Activated T-helper 1 cell treated with anti-CD3 and anti-CD28 coated beads, Interleukin-12 subunit alpha, Interleukin-12 subunit beta, Interleukin-2, Interleukin-4 antibody, amounts not matched to agents 30 ng/mL and 10 ng/mL and 1 ng/mL, durations not matched to agents 14 hours and 24 hours and 36 hours (primary cell): ENCODE data around the gene PCBP4. TPM values are rescaled to one million over a fixed set of nuclear protein-coding genes. Genes with fewer than 3 reads are reported as not detected.

ENCODE experiments used
- DNase-seq: peaks from one replicate; pipeline ENCODE4 v3.0.0; 2021; ENCODE audit warnings: low spot score
- H3K27ac Mint-ChIP-seq: one replicate; pipeline ENCODE4 v1.8.0; 2021; ENCODE audit warnings: mild to moderate bottlenecking, mixed read lengths
- H3K27me3 Mint-ChIP-seq: one replicate; pipeline ENCODE4 v1.8.0; 2022; ENCODE audit warnings: mild to moderate bottlenecking, moderate library complexity, mixed read lengths; ENCODE audit not compliant: insufficient read depth
- H3K36me3 Mint-ChIP-seq: one replicate; pipeline ENCODE4 v1.8.0; 2021; ENCODE audit warnings: low read depth, mixed read lengths
- H3K4me1 Mint-ChIP-seq: one replicate; pipeline ENCODE4 v1.8.0; 2021; ENCODE audit warnings: low read depth, mixed read lengths
- H3K4me3 Mint-ChIP-seq: one replicate; pipeline ENCODE4 v1.8.0; 2021; ENCODE audit warnings: mild to moderate bottlenecking, moderate library complexity, mixed read lengths
- H3K9me3 Mint-ChIP-seq: one replicate; pipeline ENCODE4 v1.8.0; 2021; ENCODE audit warnings: mixed read lengths
- intact Hi-C: fragments of 100-400 bp; cut with micrococcal nuclease; formaldehyde crosslinking; loops from one replicate; pipeline ENCODE4 v1.15.1; 2024
- total RNA-seq: library from RNA; stranded (reverse); gene quantifications from 2 replicates; pipeline ENCODE4 v1.2.3, GENCODE V29; 2022

The PCBP4 gene
- total RNA-seq, 1 donor from 2014 or later: 14.8 TPM

GRCh38 chr3:51945031-51945840 lies 22.0 kb downstream of the PCBP4 start:
- no peaks in the 10 kb centered on the region for H3K27me3 Mint-ChIP-seq
- peaks cover 9% of the 10 kb centered on the region for H3K36me3 Mint-ChIP-seq
- DNase-seq: no peak
- H3K9me3 Mint-ChIP-seq: no peaks in the 10 kb centered on the region
- H3K27ac Mint-ChIP-seq: no peak overlapping the region
- H3K4me1 Mint-ChIP-seq: peaks cover 15% of the 10 kb centered on the region
- no peak overlapping the region for H3K4me3 Mint-ChIP-seq
- intact Hi-C loops: no loop called here

DNA sequence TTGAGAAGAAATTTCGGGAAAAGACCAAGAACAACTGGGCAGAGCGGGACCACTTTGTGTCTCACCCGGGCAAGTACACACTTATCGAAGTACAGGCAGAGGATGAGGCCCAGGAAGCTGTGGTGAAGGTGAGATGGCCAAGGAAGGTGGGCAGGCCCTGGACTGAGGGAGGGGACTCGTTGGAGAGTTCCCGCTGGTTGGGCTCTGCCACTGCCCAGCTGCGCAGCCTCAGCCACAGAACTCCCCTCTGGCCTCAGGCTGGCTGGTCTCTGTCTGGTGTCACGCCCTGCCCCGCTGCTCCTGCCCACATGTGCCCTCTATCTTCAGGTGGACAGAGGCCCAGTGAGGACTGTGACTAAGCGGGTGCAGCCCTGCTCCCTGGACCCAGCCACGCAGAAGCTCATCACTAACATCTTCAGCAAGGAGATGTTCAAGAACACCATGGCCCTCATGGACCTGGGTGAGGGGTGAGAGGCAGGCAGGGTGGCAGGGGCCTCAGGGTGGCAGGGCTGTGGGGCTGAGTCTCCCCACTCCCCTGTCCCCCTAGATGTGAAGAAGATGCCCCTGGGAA lies 22.7 kb downstream of the PCBP4 start:
- H3K4me1 Mint-ChIP-seq: peaks cover 22% of the 10 kb centered on the region

DNA sequence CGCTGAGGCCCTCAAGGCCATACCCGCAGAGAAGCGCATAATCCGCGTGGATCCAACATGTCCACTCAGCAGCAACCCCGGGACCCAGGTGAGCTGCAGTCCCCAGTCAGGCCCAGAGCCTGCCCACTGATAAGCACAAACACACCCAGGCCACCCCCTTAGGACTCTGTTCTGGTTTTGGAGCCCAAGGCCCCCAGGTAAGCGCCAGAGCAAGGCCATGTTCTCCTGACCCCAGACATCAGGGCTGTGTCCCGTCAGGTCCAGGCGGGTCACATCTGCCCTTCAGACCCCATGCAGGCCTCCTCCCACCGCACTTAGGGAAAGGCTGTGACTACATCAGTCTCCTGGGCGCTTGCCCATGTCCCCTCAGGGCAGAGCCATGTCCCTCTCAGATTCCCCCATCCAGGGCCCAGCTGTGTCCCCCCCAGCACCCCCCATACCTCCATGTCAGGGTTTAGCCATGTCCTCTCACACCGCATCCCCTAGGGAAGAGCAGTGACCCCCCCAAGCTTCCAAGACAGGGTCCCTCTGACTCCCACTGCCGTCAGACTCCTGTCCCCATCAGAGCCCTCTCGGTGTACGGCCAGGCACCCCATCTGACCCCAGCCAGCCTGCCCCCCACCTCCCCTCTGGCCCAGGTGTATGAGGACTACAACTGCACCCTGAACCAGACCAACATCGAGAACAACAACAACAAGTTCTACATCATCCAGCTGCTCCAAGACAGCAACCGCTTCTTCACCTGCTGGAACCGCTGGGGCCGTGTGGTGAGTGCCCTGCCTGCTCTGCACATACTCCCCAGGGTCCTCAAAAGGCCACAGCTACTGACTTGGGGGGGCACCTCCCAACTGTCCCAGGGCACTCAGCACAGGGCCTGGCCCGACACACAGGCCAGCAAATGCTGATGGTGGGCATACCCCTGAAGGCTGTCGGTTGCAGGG lies 23.5 kb downstream of the PCBP4 start:
- Mint-ChIP-seq H3K4me3 (peak overlapping the region; percentile 28), H3K27me3 (no peaks in the 10 kb centered on the region), H3K36me3 (peaks cover 14% of the 10 kb centered on the region), H3K9me3 (no peaks in the 10 kb centered on the region), H3K4me1 (peaks cover 29% of the 10 kb centered on the region), H3K27ac (no peak overlapping the region)
- DNase-seq: no peak
- intact Hi-C loops: loop anchor here (2.0 to 5.0 kb wide), 2 partner anchors 273 to 1404 kb away; partner anchors contain the start of genes DCP1A and TEX264

More for the DNA sequence above, 22.7 kb downstream of the PCBP4 start:
- Mint-ChIP-seq H3K27ac (no peak overlapping the region), H3K4me3 (no peak overlapping the region), H3K36me3 (peaks cover 9% of the 10 kb centered on the region), H3K9me3 (no peaks in the 10 kb centered on the region), H3K27me3 (no peaks in the 10 kb centered on the region)
- no peak for DNase-seq
- intact Hi-C loops: loop anchor here (5.0 kb wide), 1 partner anchor 1403 kb away; the partner anchor contains the start of gene DCP1A

- Mint-ChIP-seq H3K9me3 (no peaks in the 10 kb centered on the region), H3K27me3 (no peaks in the 10 kb centered on the region), H3K4me3 (peak overlapping the region; percentile 89), H3K4me1 (peaks cover 34% of the 10 kb centered on the region), H3K27ac (peak overlapping the region; percentile 84), H3K36me3 (peaks cover 14% of the 10 kb centered on the region)
- peak; percentile 58 for DNase-seq
- intact Hi-C loops: loop anchor here (1.0 to 5.0 kb wide), 13 partner anchors 24 to 1404 kb away; partner anchors contain the start of genes ABHD14B, ACY1, DCAF1 and DCP1A
Observed at GRCh38 chr3:51942603-51943450, 24.4 kb downstream of the PCBP4 start.

GRCh38 chr3:51941798-51942602 lies 25.3 kb downstream of the PCBP4 start, which contains the start of the genes PARP3 and RRP9:
Gene PARP3 (plus strand): TSS chr3:51942363. CDS start chr3:51943356, 993 bp downstream.
Gene RRP9 (minus strand): TSS chr3:51941904. CDS start chr3:51941867, 37 bp downstream.
- Mint-ChIP-seq H3K36me3 (peaks cover 22% of the 10 kb centered on the region), H3K4me1 (peaks cover 42% of the 10 kb centered on the region), H3K27ac (peak within 1 kb of the TSS; percentile 84), H3K27me3 (no peaks in the 10 kb centered on the region), H3K4me3 (peak within 1 kb of the TSS; percentile 89), H3K9me3 (no peaks in the 10 kb centered on the region)
- DNase-seq: peak; percentile 100
- intact Hi-C loops: loop anchor here (1.0 to 5.0 kb wide), 13 partner anchors 25 to 1405 kb away; partner anchors contain the start of genes ABHD14B, ACY1, DCAF1 and DCP1A

DNA sequence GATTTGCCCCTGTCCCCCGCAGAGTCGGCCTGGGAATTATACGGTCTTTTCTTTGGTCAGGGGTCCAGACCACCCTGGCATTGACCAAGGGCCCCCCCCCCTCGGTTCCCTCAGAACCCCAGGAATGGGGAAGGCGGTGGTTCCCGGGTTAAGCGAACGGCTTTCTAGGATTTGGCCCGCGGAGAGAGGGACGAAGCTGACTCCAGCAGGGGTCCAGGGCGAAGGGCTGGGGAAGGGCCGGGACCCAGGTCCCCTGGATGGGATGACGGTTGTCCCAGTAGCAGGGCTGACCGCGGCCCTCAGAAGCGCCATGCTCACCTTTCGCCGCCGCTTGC lies 25.8 kb downstream of the PCBP4 start:
- Mint-ChIP-seq H3K4me1 (peaks cover 42% of the 10 kb centered on the region), H3K36me3 (peaks cover 24% of the 10 kb centered on the region), H3K9me3 (no peaks in the 10 kb centered on the region), H3K27ac (peak overlapping the region; percentile 75), H3K4me3 (peak overlapping the region; percentile 89), H3K27me3 (no peaks in the 10 kb centered on the region)
- intact Hi-C loops: loop anchor here (5.0 kb wide), 1 partner anchor 1406 kb away; the partner anchor contains the start of gene DCP1A
- DNase-seq: no peak

- peaks cover 27% of the 10 kb centered on the region for H3K36me3 Mint-ChIP-seq
- H3K4me3 Mint-ChIP-seq: peak overlapping the region; percentile 89
- no peaks in the 10 kb centered on the region for H3K9me3 Mint-ChIP-seq
- H3K27ac Mint-ChIP-seq: peak overlapping the region; percentile 75
- peaks cover 42% of the 10 kb centered on the region for H3K4me1 Mint-ChIP-seq
- intact Hi-C loops: loop anchor here (5.0 kb wide), 1 partner anchor 1406 kb away; the partner anchor contains the start of gene DCP1A
- no peaks in the 10 kb centered on the region for H3K27me3 Mint-ChIP-seq
- DNase-seq: no peak
Observed at GRCh38 chr3:51940648-51941462, 26.4 kb downstream of the PCBP4 start.

- no peak for DNase-seq
- Mint-ChIP-seq H3K27ac (no peak overlapping the region), H3K4me3 (peak overlapping the region; percentile 62), H3K9me3 (no peaks in the 10 kb centered on the region), H3K36me3 (peaks cover 37% of the 10 kb centered on the region), H3K4me1 (peaks cover 42% of the 10 kb centered on the region), H3K27me3 (no peaks in the 10 kb centered on the region)
- intact Hi-C loops: no loop called here
Observed at GRCh38 chr3:51938780-51939425, 28.4 kb downstream of the PCBP4 start.

DNA sequence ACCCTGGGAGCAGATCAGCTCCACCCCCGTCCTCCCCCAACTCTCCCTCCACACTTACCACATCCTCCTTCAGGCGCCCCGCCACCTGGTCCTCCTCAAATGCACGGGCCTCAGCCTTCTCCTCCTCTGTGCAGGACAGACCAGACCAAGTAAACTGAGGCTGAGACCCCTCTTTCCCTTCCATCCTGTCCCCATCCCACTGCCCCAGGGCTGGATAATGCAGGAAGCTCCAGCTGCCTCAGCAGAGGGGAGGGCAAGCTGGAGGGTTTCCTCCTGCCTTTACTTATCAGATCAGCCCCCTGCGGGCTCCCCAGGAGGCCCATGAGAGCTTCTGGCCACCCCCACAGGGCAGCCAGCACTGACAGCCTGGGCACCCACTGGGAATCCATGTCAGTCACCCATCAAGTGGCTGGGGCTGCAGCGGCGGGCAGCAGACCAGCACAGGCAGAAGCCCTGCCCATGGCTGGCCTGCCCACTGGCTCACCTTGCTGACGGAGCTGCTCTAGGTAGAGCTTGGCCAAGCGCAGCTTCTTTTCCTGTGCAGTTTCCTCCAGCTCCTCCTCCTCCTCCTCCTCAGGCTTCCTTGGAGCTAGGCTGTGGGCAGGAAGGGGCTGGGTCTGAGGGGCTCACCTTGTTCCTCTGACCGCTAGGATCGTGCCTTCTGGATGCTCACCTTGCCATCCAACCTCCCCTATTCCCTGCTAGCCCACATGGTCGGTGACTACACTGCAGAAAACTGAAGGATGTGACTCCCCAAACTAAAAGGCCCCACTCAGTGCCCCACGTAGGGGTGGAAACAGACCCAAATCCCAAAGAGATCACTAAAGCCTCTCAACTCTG lies 29.4 kb downstream of the PCBP4 start:
- H3K36me3 Mint-ChIP-seq: peaks cover 41% of the 10 kb centered on the region
- DNase-seq: no peak

More for the DNA sequence above, 29.4 kb downstream of the PCBP4 start:
- H3K4me1 Mint-ChIP-seq: peaks cover 39% of the 10 kb centered on the region
- H3K27me3 Mint-ChIP-seq: no peaks in the 10 kb centered on the region
- no peak overlapping the region for H3K27ac Mint-ChIP-seq
- H3K9me3 Mint-ChIP-seq: no peaks in the 10 kb centered on the region
- intact Hi-C loops: no loop called here
- H3K4me3 Mint-ChIP-seq: no peak overlapping the region
